Measurements from ENCODE around the gene PDE4D.
"Not testable (repeated sequence)": the region's sequence is repeated elsewhere in the genome, so short reads cannot be mapped to it uniquely, and the experiment has no call there.

PDE4D gene

DNA sequence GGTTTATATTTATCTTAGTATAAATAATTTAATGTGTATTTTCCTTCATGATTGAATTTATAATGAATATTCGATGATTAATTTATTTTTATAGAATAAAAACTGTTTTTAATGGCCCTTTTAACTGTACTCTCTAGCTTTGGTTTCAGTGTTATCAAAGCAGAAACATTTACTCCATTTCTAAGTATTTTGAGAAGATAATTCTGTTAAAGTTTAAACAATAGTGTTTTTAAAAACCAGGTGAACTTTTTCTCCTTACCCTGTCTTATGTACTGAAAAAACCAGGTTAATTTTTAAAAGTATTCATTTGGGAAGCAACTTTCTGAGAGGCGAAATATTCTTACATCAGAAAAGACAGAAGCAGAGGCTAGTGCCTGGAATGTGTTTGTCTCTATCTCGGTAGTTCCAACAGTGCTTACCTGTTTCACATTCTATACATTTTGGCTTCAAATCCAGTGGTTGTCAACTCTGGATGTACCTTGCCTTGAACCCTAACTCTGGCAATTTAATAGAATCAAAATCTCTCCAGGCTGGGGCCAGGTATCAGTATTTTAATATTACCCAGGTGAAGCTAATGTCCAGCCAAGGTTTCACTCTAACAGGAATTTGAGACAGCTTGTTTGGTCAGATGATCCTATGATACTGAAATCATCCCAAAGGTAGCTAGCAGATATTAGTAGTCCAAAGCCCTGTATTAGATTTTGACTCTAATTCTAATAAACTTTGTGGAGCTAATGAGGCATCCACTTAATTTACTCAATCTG lies 434.4 kb downstream of the PDE4D start:
- DNase-seq: no peak

DNA sequence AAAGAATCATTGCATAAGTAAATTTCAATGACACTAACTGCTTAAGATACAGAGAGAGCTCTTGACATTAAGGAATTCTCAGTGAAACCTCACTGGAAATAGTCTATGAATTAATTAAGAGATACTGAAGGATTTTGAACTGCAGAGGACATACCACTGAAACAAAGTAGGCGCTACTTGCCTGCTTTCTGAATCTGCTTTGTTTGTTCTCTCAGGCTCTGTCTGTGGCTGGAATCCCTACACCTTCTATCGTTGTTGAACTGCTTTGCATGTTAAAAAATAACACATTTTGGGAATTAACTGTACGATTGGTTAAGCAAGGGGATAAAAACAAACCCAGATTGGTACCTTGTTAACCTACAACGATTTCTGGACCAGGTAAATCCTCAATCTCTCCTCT lies 435.2 kb downstream of the PDE4D start:
- DNase-seq: no peak

DNA sequence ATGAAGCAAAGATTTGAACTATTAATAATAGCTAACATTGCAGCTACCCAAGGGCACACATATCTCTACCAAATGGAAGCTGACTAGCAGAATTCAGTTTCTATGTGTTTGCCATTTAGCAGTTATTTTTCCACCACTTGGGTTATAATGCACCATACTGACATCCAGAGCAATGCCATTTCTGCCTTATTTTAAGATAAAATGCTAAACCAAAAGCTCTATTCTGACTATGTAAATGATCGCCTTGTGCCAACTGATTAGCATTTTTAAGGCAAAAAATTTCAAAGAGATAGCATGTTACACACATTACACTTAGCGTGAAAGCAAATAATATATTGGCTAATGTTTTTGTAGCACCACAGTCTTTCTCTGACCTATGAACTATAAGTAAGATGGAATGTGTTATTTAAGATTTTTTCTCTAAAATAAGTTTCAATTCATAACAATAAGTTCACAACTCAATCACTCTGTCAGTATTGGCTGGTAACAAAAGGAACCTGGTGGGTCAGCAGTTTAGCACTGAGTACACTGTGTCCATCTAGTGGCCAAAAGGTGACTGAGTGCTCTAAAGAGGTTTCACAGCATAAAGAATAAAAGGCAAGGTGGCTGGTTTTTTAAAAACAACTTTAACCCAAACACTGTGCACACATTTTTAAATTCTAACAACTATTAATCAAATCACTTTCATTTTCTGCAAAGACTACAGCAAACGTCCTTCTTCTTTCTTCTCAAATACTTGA lies 443.5 kb downstream of the PDE4D start:
- no peak for DNase-seq

DNA sequence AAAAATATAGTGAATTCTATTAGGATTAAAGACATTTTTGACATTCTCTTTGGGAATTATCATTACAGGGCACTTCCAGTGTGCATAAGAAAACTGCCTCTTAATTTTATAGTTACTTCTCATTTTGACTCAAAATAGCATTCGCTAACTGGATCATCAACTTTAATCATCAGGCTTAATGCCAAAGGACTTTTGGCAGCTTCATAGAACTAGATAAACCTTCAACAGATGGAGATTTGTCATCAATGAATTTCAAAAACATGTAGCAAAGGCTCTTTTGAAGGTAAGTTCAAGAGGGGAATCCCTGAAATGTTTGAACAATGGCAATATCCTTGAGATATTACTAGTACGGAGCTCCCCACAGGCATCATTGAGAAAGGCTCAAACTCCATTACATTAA lies 447.2 kb downstream of the PDE4D start:
- DNase-seq: no peak

DNA sequence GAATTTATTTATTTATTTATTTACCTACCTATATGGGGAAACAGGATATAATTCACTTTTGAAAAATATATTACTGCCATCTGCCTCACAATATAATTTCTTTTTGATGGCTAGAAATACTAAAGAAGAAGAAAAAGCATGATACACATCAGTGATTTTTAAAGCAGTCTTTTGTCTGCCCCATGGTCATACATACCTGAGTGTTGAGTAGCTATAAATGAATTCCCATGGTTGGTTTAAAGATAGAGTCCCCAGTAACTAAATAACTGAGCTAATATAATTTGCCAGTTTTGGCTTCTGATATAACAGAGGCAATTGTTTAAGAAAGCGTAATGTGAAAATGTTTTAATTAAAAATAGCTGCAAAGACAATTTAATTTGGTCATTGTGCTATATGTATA lies 447.8 kb downstream of the PDE4D start:
- DNase-seq: no peak

DNA sequence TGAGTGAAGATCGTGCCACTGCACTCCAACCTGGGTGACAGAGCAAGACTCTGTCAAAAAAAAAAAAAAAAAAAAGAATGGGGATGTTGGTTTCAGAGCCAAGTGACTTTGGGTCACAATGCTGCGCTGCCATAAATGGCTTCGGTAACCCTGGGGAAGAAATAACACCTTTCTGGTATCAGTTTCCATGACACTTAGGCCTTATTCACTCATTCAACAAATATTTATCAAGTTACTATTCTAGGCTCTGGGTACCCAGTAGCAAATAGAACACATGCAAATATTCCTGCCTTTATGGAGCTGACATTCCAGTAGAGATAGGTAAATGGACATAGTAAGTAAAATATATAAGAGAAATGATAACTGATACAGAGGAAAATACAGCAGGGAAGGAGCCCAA lies 454.2 kb downstream of the PDE4D start:
- no peak for DNase-seq

DNA sequence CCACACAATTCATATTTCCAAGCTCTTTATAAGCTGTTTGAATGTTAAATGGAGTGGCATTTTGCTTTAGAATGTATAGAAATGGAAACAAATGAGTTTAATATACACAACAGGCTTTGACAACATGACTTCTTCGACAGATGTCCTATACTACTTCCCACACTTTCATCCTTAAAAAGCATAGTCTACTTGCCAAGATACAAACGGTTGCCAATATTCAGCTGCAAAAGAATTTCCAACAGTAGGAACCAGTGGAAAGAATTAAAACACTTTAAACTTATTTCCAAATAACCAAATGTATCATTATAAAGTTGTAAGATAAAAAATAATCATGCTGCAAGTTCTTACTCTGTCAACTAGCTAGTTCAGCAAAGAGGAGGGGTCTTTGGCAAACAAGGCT lies 456.4 kb downstream of the PDE4D start:
- DNase-seq: no peak

DNA sequence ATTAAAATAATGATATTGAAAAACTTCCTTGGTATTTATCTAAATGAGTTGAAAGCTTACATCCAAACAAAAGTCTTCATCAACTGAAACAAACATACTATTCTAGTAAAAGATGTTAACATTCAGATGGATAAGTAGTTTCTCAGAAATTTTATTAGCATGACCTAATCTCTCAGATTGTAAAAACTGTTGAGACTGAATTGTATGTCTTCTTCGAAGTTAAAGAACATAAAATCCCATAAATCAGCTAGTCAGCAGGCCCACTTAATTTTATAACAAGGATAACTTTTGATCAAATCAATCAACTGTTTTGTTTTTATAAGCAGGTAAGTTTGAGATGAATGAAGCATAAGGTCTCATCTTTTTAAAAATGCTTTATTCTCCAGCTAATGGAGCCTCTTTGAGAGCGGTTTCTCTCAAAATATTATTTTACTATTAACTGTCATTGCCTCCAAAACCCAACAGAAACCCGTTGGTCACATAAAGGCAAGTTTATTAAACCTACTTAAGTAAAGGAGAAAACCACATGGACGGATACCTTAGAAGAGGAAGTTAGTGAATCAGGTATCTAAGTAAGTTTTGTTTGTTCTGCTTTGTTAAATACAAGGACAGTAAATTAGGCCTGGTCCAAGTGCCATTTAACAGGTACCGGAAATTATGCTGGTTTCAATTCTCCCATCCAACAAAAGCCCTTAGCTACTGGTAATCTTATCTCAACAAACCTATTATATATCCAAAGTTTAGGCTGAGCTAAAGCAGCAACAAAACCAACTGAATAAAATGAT lies 457.0 kb downstream of the PDE4D start:
- no peak for DNase-seq

DNA sequence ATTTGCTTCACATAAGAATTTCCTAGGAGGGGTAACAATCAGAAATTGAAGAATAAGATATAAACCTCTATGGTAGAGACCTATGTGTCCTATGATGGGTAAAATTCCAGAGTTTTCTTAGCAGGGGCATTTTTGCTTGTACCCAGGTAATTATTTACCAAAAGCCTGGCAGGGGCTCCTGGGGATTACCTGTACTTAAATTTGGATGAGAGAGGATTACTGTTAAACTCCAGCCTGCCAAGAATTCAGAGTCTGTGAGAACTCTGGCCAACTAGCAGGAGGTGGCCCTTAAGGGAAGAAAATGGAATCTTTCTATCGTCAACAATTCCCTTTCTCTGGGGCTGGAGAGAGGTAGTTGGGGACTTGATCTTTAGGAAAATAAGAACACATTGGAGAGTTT lies 460.4 kb downstream of the PDE4D start:
- no peak for DNase-seq

DNA sequence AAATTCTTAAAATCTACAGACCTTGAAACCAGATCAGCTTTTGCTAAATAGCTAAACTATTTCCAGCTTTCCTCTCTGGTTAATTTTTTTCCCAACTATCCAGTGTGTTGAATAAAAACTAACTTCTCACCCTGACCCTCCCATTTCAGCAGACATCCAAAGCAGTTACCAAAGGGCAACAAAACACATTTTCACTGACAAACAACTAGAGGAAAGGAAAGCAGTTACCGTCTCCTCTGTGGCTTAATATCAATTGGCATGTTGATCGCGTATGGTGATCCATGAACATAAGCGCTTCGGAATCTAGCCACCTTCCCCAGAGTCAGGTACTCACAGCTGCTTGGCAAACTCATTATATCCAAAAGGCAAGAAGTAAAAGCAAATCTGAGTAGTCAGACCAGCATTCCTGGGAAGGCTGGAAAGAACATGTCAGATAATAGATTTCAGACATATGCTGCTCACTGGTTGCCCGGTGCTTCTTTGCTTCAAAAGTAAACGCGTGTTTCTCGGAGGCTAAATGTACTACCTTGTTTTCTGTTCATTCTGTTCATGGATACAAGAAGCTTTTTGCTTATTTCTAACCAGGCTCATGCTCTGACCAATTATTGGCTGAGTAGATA lies 463.4 kb downstream of the PDE4D start:
- no peak for DNase-seq

DNA sequence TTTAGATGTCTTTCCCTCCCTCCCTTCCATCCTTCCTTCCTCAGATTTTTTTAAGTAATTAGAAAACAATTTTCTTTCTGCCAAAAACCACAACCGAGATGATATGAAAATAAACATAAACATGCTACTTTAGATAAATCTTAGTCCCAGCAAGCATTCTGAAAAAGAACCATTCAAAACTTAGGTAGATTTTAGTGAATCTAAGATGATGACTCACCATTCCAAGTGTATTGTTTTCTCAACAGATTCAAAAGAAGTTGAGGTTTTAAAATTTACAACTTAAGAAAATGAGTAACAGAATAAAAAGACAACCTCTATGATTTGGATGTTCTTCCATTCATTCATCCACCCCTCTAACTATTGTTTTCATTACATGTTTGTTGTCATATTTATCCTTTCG lies 465.1 kb downstream of the PDE4D start:
- no peak for DNase-seq

DNA sequence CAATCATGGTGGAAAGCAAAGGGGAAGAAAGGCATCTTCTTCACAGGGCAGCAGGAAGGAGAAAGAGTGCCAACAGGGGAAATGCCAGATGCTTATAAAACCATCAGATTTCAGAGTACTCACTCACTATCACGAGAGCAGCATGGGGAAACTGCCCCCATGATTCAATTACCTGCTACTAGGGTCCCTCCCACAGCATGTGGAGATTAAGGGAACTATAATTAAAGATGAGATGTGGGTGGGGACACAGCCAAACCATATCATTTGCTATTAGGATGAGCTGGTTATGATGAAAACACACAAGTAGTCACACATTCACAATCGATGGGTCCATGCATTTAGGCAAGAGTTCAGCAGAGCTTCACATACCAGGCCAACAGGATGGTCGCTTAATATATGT lies 469.0 kb downstream of the PDE4D start:
- DNase-seq: no peak

DNA sequence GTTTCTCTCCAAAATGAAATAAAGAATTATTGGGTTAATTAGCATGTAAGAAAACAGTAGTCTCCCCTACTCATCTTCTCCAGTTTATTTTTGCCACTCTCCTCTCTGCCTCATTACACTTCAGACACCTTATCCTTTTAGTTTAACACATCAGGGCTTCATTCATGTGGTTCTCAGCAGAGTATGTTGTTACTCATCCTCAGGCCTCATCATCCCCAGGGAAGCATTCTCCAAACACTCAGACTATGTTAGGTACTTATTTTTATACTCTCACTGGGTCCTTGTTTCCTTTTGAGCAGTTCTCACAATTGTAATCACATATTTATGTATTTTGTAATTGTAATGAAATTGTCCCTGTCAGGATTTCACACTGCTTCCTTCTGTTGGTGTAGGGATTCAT lies 470.5 kb downstream of the PDE4D start:
- no peak for DNase-seq

DNA sequence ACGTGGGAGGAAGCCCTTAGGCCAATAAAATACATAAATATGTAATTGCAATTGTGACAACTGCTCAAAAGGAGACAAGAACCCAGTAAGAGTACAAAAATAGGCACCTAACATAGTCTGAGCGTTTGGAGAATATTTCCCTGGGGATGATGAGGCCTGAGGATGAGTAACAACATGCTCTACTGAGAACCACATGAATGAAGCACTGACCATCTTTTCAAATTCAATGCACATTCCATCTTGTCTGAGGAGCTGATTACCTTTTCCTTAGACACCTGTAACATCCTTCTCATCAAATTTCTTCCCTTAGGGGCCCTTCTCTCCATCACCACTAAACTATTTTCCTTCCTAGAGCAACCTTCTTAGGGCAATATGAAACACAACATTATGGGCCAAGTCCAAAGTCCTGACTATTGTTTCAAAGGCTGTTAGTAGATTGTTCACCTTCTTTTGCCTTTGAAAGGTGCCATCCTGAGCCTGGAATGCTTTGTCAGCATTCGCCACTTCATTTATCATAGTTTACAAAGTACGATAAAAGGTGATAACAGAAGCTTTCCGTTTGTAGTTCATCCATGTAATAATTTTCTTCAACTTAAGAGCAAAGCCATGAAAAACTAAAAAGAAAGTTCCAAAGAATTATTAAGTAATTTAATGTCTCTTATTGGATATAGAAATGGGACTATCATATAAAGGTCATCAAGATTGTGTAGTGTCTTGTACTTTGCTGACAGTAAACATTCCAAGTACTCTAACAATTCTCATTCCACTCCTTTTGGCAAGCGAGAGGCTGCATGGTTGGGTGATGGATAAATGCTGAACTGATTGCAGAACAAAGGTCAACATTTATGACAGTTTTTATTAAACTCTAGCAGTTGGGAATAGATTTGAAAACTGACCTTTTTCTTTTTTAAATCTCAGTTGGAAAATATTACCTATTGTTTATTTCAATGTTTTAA lies 471.3 kb downstream of the PDE4D start:
- DNase-seq: no peak

DNA sequence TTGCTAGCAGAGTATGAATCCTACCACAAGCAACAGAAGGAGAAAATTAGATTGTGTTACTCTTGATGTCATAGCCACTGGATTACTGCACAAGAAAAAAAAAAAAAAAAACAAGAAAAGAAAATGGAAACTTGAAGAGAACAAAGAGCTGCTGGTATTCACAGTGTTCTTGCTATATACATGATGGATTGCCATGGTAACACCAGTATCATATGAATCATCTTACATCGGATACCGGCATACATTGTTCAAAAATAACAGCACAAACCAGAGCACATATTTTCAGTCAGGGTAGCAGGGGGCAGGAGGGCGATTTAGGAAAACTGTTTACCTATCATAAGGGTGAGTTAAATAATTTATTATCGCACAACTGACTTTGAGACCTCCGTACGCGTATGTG lies 472.9 kb downstream of the PDE4D start:
- no peak for DNase-seq

DNA sequence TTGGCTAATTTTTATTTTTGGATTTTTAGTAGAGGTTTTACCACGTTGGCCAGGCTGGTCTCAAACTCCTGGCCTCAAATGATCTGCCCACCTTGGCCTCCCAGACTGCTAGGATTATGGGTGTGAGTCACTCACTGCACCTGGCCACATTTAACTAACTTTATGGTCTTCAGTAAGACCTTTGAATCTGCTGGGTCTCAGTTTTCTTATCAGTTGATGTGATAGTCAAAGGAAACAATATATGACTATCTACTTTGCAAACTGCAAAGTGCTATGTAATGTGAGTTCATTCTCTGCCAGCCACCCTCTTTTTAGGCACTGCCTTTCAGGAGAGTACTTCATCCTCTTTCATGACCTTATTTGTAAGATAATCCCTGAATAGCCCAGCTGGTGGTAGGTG lies 474.7 kb downstream of the PDE4D start:
- DNase-seq: no peak

DNA sequence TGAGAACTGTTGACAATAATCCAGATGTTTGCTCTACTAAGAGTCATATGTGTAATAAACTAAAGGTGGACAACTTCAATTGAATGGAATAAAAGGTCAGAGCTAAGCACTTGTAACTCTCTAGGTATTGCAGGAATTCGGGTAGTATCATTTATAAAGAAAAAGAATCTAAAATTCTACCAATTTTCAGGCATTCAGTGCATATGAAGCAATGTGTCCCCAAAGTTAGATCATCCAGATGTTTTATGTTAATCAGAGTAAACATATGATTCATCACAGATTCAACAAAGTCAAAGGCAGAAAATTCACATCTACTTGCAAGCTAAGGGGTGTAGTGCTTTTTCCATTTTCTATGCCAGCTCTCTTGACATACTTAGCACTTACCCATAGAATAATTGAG lies 477.1 kb downstream of the PDE4D start:
- no peak for DNase-seq

DNA sequence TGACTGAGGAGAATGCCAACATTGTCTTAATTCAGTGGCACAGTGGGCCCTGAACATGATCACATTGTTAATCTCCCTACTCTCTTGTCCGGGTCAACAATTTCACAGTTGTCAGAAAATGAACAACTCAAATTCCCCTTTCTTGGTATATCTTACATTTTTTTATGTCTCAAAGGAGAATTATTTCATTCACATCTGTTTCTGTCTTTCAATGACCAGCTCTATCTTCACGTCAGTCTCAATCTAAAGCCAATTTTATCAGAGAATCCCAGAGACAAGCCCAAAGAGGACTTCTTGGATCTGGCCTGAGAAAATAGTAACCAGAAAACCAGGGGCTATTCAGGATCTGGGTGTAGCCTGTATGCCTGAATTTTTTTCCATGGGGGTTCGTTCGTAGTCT lies 477.5 kb downstream of the PDE4D start:
- DNase-seq: no peak

DNA sequence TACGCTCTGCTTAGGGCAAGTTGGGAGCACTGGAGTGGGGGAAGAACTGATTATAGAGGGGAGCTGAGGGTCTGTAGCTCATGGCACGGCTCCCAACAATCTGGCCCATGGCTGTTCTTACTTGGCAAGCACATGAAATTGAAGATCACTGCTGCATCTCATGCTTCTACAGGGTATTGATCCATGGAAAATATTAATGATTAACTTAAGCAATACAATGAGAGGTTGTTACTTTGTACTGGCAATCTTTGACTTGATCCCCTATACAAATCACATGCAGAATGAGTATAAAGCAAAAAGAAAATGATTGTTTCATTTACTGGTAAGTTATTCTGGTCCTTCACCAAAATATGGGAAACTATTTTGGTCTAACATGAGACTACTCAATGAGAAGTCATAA lies 481.1 kb downstream of the PDE4D start:
- DNase-seq: no peak

DNA sequence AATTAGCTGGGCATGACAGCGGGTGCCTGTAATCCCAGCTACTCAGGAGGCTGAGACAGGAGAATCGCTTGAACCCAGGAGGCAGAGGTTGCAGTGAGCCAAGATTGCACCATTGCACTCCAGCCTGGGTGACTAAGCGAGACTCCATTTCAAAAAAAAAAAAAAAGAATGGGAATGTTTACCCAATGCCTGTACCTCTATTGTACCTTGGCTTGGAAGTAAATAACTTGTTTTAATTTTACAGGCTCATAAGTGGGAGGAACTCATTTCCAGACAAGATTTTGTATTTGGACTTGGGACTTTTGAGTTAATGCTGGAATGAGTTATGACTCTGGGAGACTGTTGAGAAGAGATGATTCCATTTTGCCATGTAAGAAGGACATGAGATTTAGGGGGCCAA lies 484.5 kb downstream of the PDE4D start:
- not testable (repeated sequence) for DNase-seq

DNA sequence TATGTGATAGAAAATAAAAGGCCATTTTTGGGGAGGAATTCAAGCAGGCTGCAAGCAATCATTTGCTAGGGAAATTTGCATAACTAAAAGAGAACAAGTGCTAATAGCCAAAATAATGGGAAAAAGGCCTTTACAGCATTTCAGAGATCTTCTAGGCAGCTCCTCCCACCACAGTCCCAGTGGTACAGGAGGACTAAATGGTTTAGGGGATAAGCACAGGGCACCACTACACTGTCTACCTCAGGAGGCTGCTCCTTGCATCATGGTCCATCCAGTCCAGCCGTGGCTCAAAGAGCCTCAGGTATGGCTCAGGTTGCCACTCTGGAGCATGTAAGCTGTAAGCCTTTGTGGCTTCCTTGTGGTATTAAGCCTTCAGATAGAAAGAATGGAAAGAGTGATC lies 485.6 kb downstream of the PDE4D start:
- DNase-seq: no peak

DNA sequence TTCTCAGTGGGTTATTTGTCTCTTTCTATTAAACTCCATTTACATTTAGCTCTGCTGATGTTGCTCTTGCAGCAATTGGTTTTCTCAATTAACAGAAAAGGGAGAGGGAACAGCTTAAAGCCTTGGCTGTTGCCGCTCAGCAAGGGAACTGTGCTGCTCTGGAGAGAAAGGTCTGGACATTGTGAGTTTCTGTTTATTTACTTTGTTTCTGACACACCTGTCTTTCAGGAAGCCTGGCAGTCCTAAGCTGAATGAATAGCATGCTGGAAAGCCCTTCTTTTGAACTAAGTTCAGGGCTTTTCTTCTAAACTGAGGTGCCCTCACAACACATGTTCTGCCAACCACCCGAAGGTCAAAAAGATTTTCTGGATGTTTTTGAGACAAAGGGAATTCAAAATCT lies 491.9 kb downstream of the PDE4D start:
- no peak for DNase-seq

Data from activated T-cell treated with anti-CD3 and anti-CD28 coated beads for 4 hours (primary cell).